A204.1 (cell line): ENCODE measurements around the gene ARX.

Experiments used
- FAIRE-seq: peaks from 2 replicates; lab custom pipeline; 2012; peaks lifted over from hg19 to GRCh38; lab: Jason Lieb, UNC

Gene ARX

GRCh38 chrX:24996096-24996709 lies 19.6 kb downstream of the ARX start:
- FAIRE-seq: no peak

DNA sequence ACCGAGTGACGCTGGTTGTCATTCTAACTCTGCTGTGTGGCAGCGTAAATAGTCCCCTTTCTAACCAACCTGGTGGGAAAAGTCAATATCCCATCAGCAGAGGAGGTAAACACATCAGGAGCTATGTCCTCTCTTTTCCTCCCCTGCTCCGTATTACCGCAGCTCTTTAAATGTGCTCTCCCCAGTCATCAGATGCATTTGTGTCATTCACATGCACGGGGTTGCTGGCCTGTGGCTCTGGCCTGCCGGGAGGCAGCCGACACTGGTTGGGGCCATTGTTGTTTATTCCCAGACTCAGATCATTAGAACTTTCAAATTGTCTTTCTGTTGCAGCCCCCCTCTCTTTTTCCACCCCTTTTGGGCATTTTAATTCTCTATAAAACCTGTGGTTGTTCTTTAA lies 21.9 kb downstream of the ARX start:
- FAIRE-seq: no peak

DNA sequence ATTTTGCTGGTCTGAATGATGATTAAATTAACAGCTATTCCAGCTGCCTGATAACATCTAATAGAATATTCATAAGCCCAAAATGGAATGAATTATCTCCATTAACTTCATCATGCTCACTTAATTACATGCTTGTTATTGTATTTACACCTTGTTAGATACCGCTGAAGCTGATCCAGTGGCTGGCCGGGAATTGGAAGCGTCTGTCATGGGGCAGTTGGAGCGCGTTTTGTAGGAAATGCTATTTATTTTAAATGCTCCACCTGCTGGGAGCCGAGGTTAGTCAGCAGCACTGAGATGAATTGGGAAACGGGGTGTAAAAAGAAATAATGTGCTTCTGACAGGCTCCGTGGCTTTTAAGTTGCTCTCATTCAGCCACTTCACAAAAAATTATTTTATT lies 25.2 kb downstream of the ARX start:
- no peak for FAIRE-seq

GRCh38 chrX:24988314-24988713 lies 27.5 kb downstream of the ARX start:
- FAIRE-seq: no peak

- FAIRE-seq: no peak
Measured at GRCh38 chrX:24987731-24988130, 28.0 kb downstream of the ARX start.

GRCh38 chrX:24985120-24985519 lies 30.6 kb downstream of the ARX start:
- FAIRE-seq: no peak

GRCh38 chrX:24983931-24984330 lies 31.8 kb downstream of the ARX start:
- no peak for FAIRE-seq

- no peak for FAIRE-seq
Measured at GRCh38 chrX:24982306-24982965, 33.3 kb downstream of the ARX start.

- FAIRE-seq: no peak
Measured at GRCh38 chrX:24981030-24981429, 34.7 kb downstream of the ARX start.

DNA sequence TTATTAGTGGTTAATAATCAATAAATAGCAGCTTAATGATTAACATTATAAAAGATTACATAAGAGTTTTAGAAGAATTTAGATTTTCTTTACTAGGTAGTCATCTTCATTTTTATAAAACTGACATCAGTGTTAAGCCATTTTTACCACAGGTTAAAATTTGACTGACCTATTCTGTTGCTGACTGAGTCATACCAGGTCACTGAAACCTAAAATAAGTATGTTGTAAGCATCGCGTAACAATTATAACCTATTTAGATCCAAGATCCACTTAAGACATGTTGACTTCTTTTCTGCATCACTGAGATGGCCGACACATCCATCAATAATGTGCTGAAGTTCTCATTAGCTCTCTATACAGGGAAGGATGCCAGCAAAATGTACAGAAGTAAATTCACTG lies 36.7 kb downstream of the ARX start:
- no peak for FAIRE-seq

- FAIRE-seq: no peak
Measured at GRCh38 chrX:24969812-24970211, 46.0 kb downstream of the ARX start.

DNA sequence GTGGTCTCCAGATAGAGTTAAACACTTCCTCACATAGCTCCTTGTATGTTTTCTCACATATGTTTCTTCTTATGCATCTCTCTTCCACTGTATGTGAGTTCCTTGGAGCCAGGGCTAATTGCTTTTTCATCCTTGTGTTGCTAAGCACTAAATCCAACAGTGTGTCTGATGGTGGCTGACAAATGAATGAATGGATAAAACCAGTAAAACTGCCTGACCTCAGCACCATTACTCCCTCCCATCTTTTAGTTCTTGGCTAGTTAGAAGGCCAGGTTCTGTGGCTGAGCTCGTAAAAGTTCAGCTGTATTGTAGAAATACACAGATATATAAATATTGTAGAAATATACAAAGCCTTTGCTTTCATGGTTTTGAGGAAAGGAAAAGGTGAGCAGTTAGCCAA lies 50.4 kb downstream of the ARX start:
- FAIRE-seq: no peak

DNA sequence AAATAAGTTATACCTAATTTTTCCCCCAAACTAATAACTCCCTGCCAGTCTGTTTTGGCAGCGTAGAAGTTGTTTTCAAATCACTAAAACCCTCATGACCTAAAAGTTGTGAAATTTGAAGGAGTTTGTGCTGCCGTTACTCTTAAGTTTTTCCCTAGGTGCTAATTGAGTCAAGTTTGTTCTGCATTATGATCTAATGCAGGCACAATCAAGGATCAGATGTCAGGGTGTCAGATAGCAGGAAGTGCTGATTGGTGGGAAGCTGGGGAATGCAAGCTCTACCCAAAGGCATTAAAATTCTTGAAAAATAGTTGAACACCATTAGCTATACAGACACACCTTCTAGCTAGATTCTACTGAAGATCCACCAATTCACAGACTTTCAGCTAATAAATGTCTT lies 51.9 kb downstream of the ARX start:
- FAIRE-seq: no peak

- FAIRE-seq: no peak
Measured at GRCh38 chrX:24961809-24962208, 54.0 kb downstream of the ARX start.

GRCh38 chrX:24956828-24957227 lies 58.9 kb downstream of the ARX start:
- no peak for FAIRE-seq

DNA sequence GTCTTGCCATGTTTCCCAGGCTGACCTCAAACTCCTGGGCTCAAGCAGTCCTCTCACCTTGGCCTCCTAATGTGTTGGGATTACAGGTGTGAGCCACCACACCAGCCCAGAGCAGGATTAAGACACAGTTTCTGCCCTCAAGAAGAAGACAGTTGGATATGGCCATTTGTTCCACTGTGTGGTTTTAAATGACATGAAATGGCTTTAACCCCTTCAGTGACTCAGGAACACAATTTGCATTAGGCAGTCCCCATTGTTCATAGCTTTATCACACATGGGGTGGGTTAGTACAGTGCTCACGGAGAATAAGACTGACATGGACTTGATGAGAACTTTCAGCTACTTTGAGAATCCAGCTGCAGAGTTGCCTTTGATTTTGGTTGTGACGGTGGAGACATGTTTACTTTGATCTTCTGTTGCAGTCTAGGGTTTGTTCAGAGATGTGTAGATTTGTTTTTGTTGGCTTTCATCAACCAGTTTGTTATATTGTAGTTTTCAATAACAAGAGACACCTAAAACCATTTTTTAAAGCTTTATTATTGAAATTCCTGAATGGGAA lies 60.3 kb downstream of the ARX start:
- FAIRE-seq: no peak

- FAIRE-seq: no peak
Measured at GRCh38 chrX:24954732-24955131, 61.0 kb downstream of the ARX start.
